CD1c-positive myeloid dendritic cell (primary cell): ENCODE results near the gene NUP188.
"Not testable (repeated sequence)": the region's sequence is repeated elsewhere in the genome, so short reads cannot be mapped to it uniquely, and the experiment has no call there.

Experiments used
- DNase-seq: peaks from one replicate; pipeline ENCODE4 v3.0.0-alpha.2; 2016; ENCODE audit errors: extremely low spot score

NUP188 gene

GRCh38 chr9:128916745-128917144, 30.8 kb upstream of the NUP188 start:
- DNase-seq, result no peak

- no peak for DNase-seq
These were observed 30.2 kb upstream of the NUP188 start for GRCh38 chr9:128917151-128917849.

- no peak for DNase-seq
These were observed 28.6 kb upstream of the NUP188 start for GRCh38 chr9:128918921-128919320.

GRCh38 chr9:128919402-128920089, 28.0 kb upstream of the NUP188 start:
- DNase-seq, result no peak

GRCh38 chr9:128920381-128921058, 27.0 kb upstream of the NUP188 start, which contains the start of gene PHYHD1:
Gene PHYHD1, plus strand, starts transcription at chr9:128920982. Its CDS starts 1,342 bp downstream, at chr9:128922324.
- DNase-seq, result no peak

- no peak for DNase-seq
These were observed 25.4 kb upstream of the NUP188 start for GRCh38 chr9:128921881-128922763.

GRCh38 chr9:128923493-128923883, 24.0 kb upstream of the NUP188 start:
- DNase-seq, result no peak

GRCh38 chr9:128927731-128928411, 19.6 kb upstream of the NUP188 start:
- DNase-seq, result peak; percentile 47

GRCh38 chr9:128928624-128929023, 18.9 kb upstream of the NUP188 start:
- peak; percentile 22 for DNase-seq

- DNase-seq, result no peak
These were observed 17.9 kb upstream of the NUP188 start for GRCh38 chr9:128929560-128929959.

GRCh38 chr9:128933731-128934130, 13.8 kb upstream of the NUP188 start:
- DNase-seq, result no peak

- no peak for DNase-seq
These were observed 11.2 kb upstream of the NUP188 start for GRCh38 chr9:128936171-128936865.

GRCh38 chr9:128937310-128938165, 10.0 kb upstream of the NUP188 start:
- no peak for DNase-seq

GRCh38 chr9:128940271-128940921, 7.1 kb upstream of the NUP188 start:
- no peak for DNase-seq

GRCh38 chr9:128940946-128941755, 6.3 kb upstream of the NUP188 start:
- DNase-seq, result no peak

GRCh38 chr9:128943832-128944620, 3.5 kb upstream of the NUP188 start:
- DNase-seq, result no peak

- not testable (repeated sequence) for DNase-seq
These were observed 2.5 kb upstream of the NUP188 start for GRCh38 chr9:128944966-128945365.
